Measurements from ENCODE around the gene SOX4. TPM values are rescaled to one million over a fixed set of nuclear protein-coding genes. Genes with fewer than 3 reads are reported as not detected.
"Not testable (repeated sequence)": the region's sequence is repeated elsewhere in the genome, so short reads cannot be mapped to it uniquely, and the experiment has no call there.

Gene SOX4
- total RNA-seq = 221 to 224 TPM (median 223 TPM) in 3 replicates

- Mint-ChIP-seq H3K9me3 (no peaks in the 10 kb centered on the region), H3K27ac (peak within 1 kb of the TSS; percentile 98), H3K27me3 (ENCODE audit: low read depth) (no peaks in the 10 kb centered on the region), H3K4me1 (peaks cover 19% of the 10 kb centered on the region), H3K4me3 (no peak within 1 kb of the TSS), H3K36me3 (peaks cover 22% of the 10 kb centered on the region)
- no peak for TF ChIP-seq CTCF (IDR thresholded peaks at IDR 0.05; ENCODE audit: unreplicated experiment)
- DNase-seq (ENCODE audit: low spot score in 2 of 2, unreplicated experiment in 2 of 2) = peak; percentile 93 to 94
These were observed at the start of gene SOX4 for GRCh38 chr6:21593412-21593926. Gene SOX4, plus strand, starts transcription at chr6:21593751. Its CDS starts 784 bp downstream, at chr6:21594535.

- H3K27ac Mint-ChIP-seq; H3K36me3 Mint-ChIP-seq; H3K4me1 Mint-ChIP-seq; H3K27me3 Mint-ChIP-seq (ENCODE audit: low read depth); H3K4me3 Mint-ChIP-seq; DNase-seq (ENCODE audit: low spot score in 2 of 2, unreplicated experiment in 2 of 2): not testable (repeated sequence)
- H3K9me3 Mint-ChIP-seq = peaks cover 28% of the 10 kb centered on the region
These were observed 41.3 kb upstream of the SOX4 start for GRCh38 chr6:21552286-21552685.

DNA sequence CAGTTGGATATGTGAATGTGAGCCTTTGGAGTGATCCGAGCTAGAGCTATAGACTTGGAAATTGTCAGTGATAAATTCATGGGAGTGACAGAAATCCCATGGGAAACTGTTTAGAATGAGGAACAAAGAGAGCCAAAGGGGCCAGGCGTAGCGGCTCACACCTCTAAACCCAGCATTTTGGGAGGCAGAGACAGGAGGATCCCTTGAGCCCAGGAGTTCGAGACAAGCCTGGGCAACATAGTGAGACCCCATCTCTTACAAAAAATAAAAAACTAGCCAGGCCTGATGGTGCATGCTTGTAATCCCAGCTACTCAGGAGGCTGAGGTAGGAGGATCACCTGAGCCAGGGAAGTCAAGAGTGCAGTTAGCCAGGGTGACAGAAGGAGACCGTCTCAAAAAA is 39.3 kb upstream of the SOX4 start:
- no peaks in the 10 kb centered on the region for H3K4me1 Mint-ChIP-seq
- H3K9me3 Mint-ChIP-seq = peaks cover 13% of the 10 kb centered on the region
- peaks cover 2% of the 10 kb centered on the region for H3K36me3 Mint-ChIP-seq
- no peak for TF ChIP-seq CTCF (IDR thresholded peaks at IDR 0.05; ENCODE audit: unreplicated experiment)
- H3K4me3 Mint-ChIP-seq = no peak overlapping the region
- H3K27me3 Mint-ChIP-seq (ENCODE audit: low read depth) = no peaks in the 10 kb centered on the region
- DNase-seq (ENCODE audit: low spot score in 2 of 2, unreplicated experiment in 2 of 2) = no peak
- H3K27ac Mint-ChIP-seq = no peak overlapping the region

DNA sequence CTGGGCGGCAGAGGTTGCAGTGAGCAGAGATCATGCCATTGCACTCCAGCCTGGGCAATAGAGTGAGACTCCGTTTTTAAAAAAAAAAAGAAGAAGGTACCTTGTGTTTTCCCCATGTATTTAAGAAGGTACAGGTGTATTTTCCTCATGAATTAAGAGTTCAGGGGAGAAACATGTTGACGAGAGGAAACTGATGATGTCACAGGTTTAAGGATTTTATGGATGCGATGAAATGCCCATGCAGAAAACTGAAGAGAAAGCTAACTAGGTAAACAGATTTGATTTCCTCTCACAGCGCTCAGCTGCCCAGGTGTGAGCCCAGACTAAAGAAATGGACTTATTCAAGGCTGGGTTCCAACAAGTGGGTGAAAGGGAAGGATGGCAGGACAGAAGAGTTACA is 38.4 kb upstream of the SOX4 start:
- Mint-ChIP-seq H3K4me3 (no peak overlapping the region), H3K9me3 (peaks cover 4% of the 10 kb centered on the region), H3K27me3 (ENCODE audit: low read depth) (no peaks in the 10 kb centered on the region), H3K4me1 (no peaks in the 10 kb centered on the region), H3K36me3 (no peaks in the 10 kb centered on the region), H3K27ac (no peak overlapping the region)
- TF ChIP-seq CTCF (IDR thresholded peaks at IDR 0.05; ENCODE audit: unreplicated experiment) = no peak
- no peak for DNase-seq (ENCODE audit: low spot score in 2 of 2, unreplicated experiment in 2 of 2)

DNA sequence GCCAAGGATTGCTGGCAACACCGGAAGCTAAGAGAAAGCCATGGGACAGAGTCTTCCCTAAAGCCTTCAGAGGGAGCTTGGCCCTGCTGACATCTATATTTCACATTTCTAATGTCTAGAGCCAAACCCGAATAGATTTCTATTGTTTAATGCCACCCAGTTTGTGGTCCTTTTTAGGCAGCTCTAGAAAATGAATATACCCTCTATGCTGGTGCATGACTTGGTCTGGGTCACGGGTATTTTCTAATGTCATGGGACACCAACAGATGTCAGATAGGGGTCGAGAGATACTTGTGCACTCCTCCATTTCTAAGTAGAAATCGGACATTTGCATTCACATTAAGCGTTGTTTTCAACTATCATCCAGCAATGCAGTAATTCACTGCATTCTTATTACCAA is 37.0 kb upstream of the SOX4 start:
- Mint-ChIP-seq H3K9me3 (no peaks in the 10 kb centered on the region), H3K36me3 (no peaks in the 10 kb centered on the region), H3K4me1 (no peaks in the 10 kb centered on the region), H3K27me3 (ENCODE audit: low read depth) (no peaks in the 10 kb centered on the region), H3K27ac (no peak overlapping the region), H3K4me3 (no peak overlapping the region)
- no peak for DNase-seq (ENCODE audit: low spot score in 2 of 2, unreplicated experiment in 2 of 2)
- no peak for TF ChIP-seq CTCF (IDR thresholded peaks at IDR 0.05; ENCODE audit: unreplicated experiment)

DNA sequence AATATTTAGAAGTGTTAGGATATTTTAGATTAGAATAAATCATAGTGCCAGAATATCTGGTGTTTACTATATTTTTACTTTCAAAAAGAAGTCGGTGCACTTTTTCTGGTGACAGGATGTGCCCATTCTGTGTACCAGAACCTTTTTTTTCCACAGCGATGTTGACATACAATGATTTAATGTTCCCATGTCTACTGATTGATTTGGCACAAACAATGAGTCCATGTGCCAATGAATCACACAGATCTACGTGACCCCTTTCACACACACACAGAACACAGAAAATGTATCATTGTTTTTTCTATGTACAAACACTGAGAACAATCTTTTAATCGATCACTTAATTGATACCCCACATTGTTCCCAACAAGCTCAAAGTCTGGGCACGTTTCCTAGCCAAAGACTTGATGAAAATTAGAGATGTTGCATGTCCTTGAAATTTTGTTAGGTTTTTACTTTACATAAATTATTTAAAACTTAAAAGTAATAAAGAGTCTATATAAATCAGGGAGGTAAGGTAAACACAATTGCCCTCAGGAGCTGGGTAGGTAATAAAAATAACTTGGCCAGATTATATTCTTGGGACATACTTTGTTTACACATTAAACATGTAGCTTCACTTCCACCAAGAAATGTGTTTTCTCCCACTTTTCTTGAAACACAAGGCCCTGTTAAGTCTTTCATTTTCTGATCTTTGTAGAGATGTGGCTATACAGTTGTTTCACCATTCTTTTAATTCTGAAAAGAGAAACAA is 36.4 kb upstream of the SOX4 start:
- H3K4me1 Mint-ChIP-seq = no peaks in the 10 kb centered on the region
- no peak overlapping the region for H3K4me3 Mint-ChIP-seq
- no peaks in the 10 kb centered on the region for H3K27me3 Mint-ChIP-seq (ENCODE audit: low read depth)
- no peak for TF ChIP-seq CTCF (IDR thresholded peaks at IDR 0.05; ENCODE audit: unreplicated experiment)
- H3K36me3 Mint-ChIP-seq = no peaks in the 10 kb centered on the region
- H3K9me3 Mint-ChIP-seq = no peaks in the 10 kb centered on the region
- no peak for DNase-seq (ENCODE audit: low spot score in 2 of 2, unreplicated experiment in 2 of 2)
- no peak overlapping the region for H3K27ac Mint-ChIP-seq
